HL-60/S4 treated with phorbol 12-myristate 13-acetate at 8.2 ng/mL for 4 days and 3 days (cell line): ENCODE results near the gene GBP7.
"Not testable (repeated sequence)": the region's sequence is repeated elsewhere in the genome, so short reads cannot be mapped to it uniquely, and the experiment has no call there.

Experiments
- in situ Hi-C: fragments of 300-500 bp; cut with MboI; formaldehyde crosslinking; loops from 2 replicates; pipeline ENCODE4 v1.15.0; 2022; ENCODE audit warnings: low sequenced_read_pairs

GBP7 gene

DNA sequence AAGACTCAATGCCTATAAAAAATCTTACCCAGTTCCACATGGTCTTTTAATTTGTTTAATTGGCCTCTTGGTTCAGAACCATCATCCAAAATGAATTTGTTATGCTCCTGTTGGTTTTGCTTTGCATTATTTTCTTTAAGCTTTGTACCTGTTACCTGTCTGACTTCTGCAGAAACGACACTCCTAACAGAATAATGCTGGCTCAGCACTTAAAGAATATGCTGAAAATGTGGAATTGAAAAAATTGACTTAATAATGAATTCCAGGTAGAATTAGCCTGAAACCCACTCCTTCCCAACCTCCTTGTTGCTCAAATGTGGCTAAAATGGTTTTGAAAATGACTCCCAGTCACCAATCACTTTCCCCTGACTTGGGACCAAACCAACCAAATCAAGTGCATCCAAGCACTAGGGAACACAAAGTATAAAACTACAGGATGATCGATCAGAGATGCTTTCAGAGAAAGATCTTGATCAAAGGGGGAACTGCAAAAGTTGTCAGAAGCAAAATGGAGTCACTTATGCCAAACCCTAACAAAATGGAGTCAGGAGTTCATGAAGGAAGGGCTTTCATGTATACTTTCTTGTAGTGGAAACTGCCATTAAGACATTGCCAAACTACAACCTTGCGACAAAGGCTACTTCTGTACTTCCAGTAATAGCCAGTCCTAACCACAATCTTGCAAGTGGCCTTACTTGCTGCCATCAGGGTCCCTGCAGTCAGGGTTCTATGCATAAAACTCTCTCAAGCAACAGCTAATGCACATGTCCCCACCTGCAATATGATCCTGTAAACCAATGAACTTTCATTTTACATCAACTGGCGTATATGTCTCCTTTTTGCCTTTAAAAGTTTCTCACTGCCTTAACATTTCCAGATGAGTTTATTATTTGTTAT is 5.4 kb downstream of the GBP7 start:
- in situ Hi-C loops = no loop called here

DNA sequence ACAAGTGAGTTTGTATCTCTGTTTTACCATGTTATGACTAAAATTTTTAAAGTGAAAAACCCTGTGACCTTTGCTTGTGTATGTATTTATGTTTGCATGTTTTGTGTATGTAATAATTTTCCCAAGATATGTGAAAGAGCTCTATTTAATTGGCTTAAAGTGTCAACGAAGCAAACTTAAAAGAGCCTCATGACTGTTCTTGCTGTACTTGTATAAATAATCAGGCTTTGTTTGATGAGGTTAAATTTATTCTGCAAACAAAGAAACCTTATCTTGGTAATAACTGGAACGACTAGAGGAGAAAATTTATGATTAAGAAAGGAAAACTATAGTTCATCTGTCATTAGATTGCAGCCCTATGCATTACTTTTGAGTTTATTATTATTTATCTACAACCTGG is 6.6 kb downstream of the GBP7 start:
- in situ Hi-C loops = no loop called here

DNA sequence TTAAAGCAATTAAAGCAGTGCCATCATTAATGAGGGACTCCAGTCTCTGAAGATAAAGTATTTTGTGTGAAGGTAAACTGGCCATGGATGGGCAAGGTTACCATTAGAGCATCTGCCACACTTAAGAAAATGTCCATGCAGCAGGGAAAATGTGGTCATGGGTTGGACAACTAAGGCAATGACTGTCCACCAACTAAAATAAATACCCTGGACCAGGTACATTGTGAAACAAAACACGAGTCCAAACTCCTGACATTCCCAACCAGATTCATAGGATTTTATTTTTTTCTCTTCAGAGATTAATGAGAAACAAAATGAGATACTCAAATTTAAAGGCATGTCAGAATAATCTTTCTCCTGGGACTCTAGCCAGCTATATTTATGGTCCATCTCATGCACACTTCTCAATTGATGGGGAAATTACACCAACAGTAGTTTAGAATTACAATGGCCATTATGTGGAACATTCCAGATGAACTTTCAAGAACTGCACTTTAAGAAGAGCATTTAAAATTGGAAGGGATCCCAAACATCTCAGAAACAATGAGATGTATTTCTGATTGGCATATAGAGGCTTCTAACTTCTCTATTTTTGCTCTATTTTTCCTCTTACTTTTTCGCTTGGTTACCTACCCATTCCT is 8.1 kb downstream of the GBP7 start:
- in situ Hi-C loops = no loop called here

DNA sequence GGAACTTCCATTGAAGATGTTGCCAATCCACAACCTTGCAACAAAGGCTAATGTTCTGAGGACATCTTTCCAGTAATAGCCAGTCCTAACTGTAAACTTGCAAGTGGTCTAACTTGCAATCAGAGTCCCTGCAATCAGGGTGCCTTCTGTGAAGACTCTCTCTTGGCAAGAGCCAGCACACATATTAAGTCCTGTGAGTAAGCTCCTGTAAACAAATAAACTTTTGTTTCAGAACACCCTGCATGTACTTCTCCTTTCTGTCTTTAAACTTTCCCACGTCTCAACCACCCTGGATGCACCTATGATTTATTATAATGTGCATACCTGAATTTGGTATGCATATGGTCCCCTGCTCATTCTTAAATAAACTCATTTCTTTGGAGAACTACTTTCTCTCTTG is 9.1 kb downstream of the GBP7 start:
- in situ Hi-C loops = no loop called here

DNA sequence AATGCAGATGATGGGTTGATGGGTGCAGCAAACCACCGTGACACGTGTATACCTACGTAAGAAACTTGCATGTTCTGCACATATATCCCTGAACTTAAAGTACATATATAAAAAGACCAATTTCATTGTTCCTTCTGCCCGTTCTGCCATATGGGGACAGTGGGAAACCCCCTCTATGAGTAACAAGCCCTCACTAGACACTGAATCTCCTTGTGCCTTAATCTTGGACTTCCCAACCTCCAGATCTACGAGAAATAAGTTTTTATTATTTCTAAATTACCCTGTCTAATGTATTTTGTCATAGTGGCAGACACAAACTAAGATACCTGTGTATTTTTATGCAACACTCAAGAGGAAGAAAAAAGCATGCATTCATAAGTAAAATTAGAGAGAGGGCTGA is 10.0 kb downstream of the GBP7 start:
- in situ Hi-C loops = no loop called here

DNA sequence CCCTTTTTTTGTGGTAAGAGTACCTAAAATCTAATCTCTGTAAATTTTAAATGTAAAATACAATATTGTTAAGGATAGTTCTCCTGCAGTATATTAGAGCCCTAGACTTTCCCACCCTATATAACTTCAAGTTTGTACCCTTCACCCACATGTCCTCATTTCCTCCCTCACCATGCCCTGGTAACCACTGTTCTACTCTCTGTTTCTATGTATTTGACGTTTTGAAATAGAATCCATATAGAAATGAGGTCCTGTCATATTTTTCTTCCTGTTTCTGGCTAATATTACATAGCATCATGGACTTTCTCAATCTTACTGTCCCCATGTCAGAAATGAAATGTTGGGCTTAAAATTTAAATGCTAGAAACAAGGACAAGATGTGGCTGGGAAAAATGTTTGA is 24.8 kb downstream of the GBP7 start:
- in situ Hi-C loops = no loop called here

DNA sequence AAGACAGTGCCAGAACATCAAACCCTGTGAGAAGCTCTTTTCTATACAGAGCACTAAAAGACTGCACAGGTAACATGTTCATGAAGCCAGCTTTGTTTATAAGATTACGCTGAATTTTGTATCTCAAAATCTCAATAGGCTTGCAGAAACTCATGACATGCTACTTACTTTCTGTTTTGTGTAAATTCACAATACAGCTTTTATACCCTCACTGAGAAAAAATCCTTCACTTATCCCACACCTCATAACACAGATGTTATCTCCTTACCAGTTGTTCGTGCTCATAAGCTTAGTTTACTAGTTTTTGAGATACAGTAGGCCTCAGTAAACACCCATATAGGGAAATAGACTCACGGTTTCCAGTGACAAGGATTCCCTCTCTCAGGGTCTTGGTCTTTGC is 25.8 kb downstream of the GBP7 start:
- in situ Hi-C loops = no loop called here

DNA sequence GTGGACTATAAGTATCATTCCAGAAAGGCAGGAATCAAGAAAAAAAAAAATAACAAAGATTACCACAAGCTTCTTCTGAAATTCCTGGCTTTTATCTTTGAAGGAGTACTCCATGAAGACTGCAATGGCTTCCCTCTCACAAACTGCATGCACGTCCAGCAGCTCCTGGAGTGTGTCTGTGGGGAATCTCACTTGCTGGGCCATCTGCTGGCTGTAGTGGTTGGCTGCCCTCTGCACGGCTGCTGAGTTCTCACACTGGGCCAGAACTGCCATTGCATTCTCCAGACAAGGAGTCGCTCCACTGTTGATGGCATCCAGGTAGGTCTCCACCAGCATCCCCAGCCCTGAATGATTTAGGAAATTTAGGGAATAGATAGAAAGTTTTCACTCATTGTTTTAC is 26.6 kb downstream of the GBP7 start:
- in situ Hi-C loops = no loop called here

DNA sequence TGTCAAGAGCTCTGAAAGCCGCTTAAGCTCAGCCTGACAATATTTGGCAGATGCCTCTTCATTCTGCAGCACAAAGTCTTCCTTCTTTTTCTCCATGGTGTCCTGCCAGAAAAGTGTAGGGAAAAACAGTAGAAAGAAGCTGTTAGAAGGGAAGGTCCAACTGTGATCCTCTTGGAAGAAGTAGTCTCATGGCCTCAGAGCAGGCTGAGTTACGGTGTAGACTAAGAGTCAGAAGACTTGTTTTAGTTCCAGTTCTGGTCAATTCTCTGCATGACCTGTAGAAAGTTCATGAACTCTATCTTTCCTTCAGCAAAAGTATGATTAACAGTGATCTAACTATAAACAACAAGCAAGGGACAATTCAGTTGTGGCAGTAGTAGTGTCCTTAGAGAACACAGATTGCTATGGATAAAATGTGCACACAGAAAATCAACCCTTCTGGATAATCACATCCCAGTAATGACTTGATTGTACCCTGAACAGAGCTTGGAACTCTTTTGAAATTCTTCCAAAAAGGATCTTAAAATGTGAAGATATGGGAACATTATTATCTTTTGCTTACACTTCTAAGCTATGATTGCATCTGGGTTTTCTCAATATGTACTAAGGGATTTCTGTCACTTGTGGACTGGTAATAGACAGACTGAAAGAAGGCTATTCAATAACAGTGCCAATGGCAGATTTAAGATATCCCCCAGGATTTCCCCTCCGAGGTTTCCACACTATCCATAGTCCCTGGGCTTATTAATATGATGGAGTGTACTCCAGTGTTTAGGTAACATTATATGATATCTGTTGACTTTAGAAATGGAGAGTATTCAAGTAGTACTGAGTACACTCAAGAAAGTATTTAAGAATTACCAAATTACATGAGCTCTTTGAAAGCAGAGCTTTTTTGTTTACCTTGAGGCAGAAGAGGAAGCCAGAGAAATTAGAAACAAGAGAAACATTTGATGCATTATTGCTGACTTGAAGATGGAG is 27.8 kb downstream of the GBP7 start:
- in situ Hi-C loops = no loop called here

DNA sequence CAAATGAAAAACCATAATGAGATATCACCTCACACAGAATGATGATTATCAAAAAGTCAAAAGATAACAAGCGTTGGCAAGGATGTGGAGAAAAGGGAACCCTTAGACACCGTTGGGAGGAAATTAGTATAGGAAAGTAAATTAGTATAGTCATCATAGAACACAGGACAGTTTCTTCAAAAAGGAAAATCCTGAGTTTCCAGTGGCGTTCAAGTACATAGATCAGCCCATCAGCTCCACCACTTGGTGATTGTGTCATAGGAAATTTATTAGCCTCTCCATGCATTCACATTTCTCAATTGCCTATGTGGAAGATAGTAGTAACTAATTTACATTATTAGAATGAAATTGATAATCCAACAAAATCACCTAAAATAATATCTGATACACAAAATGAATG is 29.1 kb downstream of the GBP7 start:
- in situ Hi-C loops = no loop called here

DNA sequence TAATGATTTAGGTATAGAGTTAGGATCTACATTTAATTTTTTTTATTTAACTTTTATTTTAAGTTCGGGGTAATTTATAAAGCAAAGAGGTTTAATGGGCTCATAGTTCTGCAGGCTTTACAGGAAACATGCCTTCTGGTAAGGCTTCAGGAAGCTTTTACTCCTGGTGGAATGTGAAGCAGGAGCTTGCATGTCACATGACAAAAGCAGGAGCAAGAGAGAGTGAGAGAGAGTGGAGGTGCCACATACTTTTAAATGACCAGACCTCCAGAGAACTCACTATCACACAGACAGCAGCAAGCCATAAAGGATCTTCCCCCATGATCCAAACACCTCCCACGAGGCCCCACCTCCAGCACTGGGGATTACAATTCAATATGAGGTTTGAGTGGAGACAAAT is 32.3 kb downstream of the GBP7 start:
- in situ Hi-C loops = no loop called here

DNA sequence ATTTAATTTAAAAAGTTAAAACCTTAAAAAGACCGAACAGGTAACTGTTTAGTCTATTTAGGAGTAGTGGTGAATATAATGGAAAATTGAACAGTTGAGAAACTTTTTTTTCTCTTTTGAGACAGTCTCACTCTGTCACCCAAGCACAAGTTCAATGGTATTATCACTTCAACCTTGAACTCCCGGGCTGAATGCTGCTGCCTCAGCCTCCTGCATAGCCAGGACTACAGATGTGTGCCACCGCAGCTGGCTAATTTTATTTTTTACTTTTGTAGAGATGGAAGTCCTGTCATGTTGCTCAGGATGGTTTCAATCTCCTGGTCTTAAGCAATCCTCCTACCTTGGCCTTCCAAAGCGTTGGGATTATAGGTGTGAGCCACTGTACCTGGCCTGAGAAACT is 33.6 kb downstream of the GBP7 start:
- in situ Hi-C loops = no loop called here

DNA sequence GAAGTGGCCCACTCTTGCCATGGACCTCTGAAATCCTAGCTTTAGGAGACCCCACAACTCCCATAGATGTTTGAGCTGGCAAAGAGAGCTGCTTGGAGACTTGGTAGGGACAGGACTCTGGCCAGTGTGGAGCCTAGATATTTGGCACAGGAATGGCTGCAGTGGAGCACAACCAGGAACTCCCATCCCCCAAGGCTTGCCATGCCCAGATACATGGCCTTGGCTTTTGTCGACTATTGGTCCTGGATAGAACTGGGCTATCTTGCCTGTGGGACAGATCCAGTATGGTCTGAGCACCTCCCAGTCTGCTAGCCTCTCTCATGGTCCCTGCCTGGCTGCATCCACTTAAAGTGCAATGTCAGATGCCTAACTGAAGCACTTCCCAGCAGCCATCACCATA is 42.1 kb downstream of the GBP7 start:
- in situ Hi-C loops = no loop called here

DNA sequence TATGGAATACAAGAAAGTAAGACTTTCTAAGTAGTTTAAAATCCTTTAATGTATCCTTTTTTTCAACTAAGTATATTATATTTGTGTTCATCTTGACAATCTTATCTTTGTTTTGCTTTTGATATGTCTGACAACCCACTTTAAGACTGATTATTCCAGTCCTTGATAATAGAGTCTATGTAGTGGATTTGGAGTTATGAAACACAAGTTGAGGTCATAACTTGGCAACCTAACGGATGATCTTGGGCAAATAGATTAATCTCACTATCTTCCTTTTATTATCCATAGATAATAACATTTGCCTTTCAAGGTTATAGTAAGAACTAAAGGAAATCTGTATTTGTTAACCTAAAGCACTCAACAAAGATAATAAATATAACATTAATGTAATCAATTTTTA is 45.1 kb downstream of the GBP7 start:
- in situ Hi-C loops = no loop called here

DNA sequence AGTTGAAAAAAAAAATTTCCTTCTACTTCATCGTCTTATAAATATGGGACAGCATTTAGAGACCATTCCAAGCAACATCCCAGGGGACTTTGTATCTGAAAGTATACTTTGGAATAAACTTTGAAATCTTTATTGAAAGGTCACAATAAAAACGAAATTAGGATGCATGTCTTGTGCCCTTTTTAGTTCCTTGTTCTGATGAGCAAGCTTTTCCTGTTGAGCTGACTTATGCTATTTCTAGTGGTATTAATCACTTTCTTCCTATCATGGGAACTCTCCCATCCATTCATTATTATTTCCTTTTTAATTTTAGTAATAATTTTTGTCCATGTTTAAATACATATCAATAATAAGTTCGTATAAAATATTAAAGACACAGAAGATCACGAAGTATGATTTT is 45.9 kb downstream of the GBP7 start:
- in situ Hi-C loops = no loop called here

DNA sequence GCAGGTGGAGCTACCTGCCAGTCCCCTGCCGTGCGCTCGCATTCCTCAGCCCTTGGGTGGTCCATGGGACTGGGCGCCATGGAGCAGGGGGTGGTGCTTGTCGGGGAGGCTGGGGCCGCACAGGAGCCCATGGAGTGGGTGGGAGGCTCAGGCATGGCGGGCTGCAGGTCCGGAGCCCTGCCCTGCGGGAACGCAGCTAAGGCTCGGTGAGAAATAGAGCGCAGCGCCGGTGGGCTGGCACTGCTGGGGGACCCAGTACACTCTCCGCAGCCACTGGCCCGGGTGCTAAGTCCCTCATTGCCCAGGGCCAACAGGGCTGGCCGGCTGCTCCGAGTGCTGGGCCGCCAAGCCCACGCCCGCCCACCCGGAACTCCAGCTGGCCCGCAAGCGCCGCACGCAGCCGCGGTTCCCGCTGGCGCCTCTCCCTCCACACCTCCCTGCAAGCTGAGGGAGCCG is 47.8 kb downstream of the GBP7 start:
- in situ Hi-C loops = not testable (repeated sequence)

DNA sequence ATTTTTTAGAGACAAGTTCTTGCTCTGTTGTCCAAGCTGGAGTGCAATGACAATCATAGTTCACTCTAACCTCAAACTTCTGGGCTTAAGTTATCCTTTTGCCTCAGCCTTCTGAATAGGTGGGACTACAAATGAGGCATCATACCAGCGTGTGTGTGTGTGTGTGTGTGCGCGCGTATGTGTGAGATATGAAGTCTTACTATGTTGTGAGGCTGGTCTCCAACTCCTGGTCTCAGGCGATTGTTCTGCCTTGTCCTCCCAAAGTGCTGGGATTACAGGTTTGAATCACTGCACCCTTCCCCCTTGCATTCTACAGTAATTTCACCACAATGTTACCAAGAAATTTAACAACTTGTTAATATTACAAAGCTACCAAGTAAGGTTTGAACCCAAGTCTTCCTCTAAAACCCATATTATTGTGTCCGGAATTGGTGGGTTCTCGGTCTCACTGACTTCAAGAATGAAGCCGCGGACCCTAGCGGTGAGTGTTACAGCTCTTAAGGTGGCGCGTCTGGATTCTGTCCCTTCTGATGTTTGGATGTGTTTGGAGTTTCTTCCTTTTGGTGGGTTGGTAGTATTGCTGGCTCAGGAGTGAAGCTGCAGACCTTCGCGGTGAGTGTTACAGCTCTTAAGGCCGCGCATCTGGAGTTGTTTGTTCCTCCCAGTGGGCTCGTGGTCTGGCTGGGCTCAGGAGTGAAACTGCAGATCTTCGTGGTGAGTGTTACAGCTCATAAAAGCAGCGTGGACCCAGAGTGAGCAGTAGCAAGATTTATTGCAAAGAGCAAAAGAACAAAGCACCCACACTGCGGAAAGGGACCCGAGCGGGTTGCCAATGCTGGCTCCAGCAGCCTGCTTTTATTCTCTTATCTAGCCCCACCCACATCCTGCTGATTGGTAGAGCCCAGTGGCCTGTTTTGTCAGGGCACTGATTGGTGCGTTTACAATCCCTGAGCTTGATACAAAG is 48.9 kb downstream of the GBP7 start:
- in situ Hi-C loops = not testable (repeated sequence)

DNA sequence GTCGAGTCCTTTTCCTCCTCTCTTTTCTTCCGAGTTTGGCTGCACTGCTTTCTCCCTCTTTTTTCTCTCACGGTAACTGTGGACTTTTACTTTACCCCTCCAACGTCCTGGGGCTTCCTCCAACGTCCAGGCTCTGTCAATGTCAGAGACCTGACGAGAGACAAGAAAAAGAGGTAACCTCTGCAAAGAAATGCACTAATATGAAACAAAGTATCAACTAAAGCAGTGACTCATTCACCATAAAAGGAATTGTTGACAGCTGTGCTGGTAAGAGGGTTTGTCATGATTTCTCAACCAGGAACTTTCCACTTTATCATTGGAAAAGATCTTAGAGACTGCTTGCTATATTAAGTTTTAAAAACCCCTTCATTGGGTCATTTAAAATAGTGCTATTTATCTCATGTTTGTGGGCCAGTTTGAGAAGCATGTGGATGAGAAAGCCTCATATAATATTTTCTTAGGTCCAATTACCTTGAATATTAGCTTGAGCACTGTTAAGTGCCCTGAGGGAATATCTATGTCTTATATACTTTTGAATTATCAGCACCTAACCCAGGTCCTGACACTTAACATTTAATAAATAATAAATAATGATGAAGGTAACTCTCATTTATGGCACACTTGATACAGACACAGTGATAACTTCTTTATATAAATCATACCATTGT is 49.8 kb downstream of the GBP7 start, which contains the start of gene GBP2:
Gene GBP2, minus strand, starts transcription at position 202 of the 668 bp plus-strand sequence. CDS start 4,148 bp downstream, outside the sequence.
- in situ Hi-C loops = no loop called here

DNA sequence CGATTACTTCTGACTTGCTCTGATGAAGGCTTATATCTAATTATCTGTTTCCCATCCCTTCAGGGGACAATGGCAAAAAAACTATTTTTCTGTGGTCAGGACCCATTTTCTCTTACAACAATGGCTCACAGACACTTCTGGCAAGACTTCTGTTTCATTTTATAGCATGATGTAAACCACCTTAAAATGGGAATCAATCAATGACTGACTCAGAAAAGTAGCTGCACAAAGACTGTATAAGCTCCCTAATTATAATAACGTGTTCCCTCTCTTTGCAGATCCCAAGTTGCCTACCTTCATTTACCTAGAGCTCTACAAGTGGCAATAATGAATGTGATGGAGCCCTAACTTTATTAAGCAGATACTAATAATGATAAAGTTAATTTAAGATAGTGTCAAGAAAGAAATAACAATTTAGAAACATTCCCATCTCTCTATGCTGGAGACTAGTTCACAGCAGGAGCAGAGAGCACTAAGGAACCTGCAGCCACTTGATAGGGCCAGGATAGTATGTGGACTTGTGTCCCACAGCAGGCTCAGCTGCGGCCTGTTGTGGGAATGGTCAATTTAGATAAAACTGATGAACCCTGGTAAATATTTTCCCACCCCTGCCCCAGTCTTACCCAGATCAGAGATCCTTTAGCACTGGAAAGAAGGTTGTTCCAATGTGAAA is 50.4 kb downstream of the GBP7 start:
- in situ Hi-C loops = no loop called here
